Fibroblast of peridontal ligament (primary cell): ENCODE measurements around the gene HECTD4.
"Not testable (repeated sequence)": the region's sequence is repeated elsewhere in the genome, so short reads cannot be mapped to it uniquely, and the experiment has no call there.

ENCODE experiments used
- DNase-seq: peaks from one replicate; pipeline ENCODE4 v3.0.0-alpha.2; 2010; ENCODE audit errors: extremely low read depth

HECTD4 gene

GRCh38 chr12:112381883-112382796, at the start of gene HECTD4:
TSS of gene HECTD4 (minus strand) at chr12:112382431. CDS start at chr12:112382128, 303 bp downstream.
- DNase-seq = peak; percentile 65

- DNase-seq = no peak
Measured at GRCh38 chr12:112431965-112432364, 49.7 kb upstream of the HECTD4 start.

- no peak for DNase-seq
Measured at GRCh38 chr12:112430929-112431328, 48.7 kb upstream of the HECTD4 start.

- DNase-seq = no peak
Measured at GRCh38 chr12:112427760-112428159, 45.5 kb upstream of the HECTD4 start.

- DNase-seq = no peak
Measured at GRCh38 chr12:112425582-112426382, 43.6 kb upstream of the HECTD4 start.

GRCh38 chr12:112424126-112424525, 41.9 kb upstream of the HECTD4 start:
- no peak for DNase-seq

GRCh38 chr12:112422531-112422930, 40.3 kb upstream of the HECTD4 start:
- peak; percentile 67 for DNase-seq

- DNase-seq = no peak
Measured at GRCh38 chr12:112421363-112421762, 39.1 kb upstream of the HECTD4 start.

- DNase-seq = no peak
Measured at GRCh38 chr12:112420740-112421139, 38.5 kb upstream of the HECTD4 start.

- peak; percentile 83 for DNase-seq
Measured at GRCh38 chr12:112419297-112420133, 37.3 kb upstream of the HECTD4 start.

- peak; percentile 61 for DNase-seq
Measured at GRCh38 chr12:112418608-112419296, 36.5 kb upstream of the HECTD4 start, which contains the start of gene PTPN11. TSS of gene PTPN11 (plus strand) at chr12:112418947. CDS start at chr12:112419112, 165 bp downstream.

- DNase-seq = no peak
Measured at GRCh38 chr12:112418273-112418607, 36.0 kb upstream of the HECTD4 start.

- not testable (repeated sequence) for DNase-seq
Measured at GRCh38 chr12:112415457-112415856, 33.2 kb upstream of the HECTD4 start.

- DNase-seq = no peak
Measured at GRCh38 chr12:112413855-112414625, 31.8 kb upstream of the HECTD4 start.

- no peak for DNase-seq
Measured at GRCh38 chr12:112409906-112410244, 27.6 kb upstream of the HECTD4 start.

- peak; percentile 96 for DNase-seq
Measured at GRCh38 chr12:112409064-112409905, 27.1 kb upstream of the HECTD4 start, which contains the start of gene RPL6. TSS of gene RPL6 (minus strand) at chr12:112409605. CDS start at chr12:112408656, 949 bp downstream.

GRCh38 chr12:112408621-112409020, 26.4 kb upstream of the HECTD4 start:
- no peak for DNase-seq

GRCh38 chr12:112407683-112408082, 25.5 kb upstream of the HECTD4 start:
- not testable (repeated sequence) for DNase-seq
